DND-41 (cell line): ENCODE measurements around the gene TMEM236.

Experiments used
- CTCF ChIP-seq: IDR thresholded peaks from 2 replicates; pipeline ENCODE4 v1.5.1; 2012; ENCODE audit warnings: borderline replicate concordance, low read length, moderate library complexity, mild to moderate bottlenecking; ENCODE audit not compliant: poor library complexity, severe bottlenecking; ENCODE audit errors: extremely low read depth
- EZH2 ChIP-seq: IDR thresholded peaks from 3 replicates; pipeline ENCODE4 v1.6.1; 2012; ENCODE audit warnings: borderline replicate concordance, low read depth, mild to moderate bottlenecking, moderate library complexity, low read length, inconsistent platforms; ENCODE audit not compliant: severe bottlenecking

DNA sequence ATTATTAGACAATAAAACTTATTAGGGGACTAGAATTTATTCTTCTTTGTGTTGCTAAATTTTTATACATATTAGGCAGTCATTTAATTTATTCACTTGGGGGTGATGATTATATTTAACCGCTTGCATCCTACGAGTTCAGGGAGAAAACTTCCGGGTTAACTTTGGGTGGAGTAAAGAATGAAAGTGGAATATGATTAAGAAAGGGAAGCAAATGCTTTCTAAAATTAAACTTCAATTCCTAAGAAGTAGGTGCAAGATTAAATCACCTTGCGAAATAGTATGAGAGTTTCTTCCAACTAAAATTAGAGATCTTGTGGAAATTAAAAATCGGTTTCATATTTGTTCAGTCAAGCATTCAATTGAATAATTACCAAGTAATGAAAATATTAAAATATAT, 90.6 kb downstream of the TMEM236 start:
- no peak for TF ChIP-seq CTCF
- no peak for TF ChIP-seq EZH2
